HEK293 (cell line): ENCODE measurements around the gene PPFIA2.

ENCODE experiments used
- CTCF ChIA-PET: fragments of 350-600 bp; formaldehyde crosslinking; extraction: SDS; loops from one replicate; lab custom pipeline; 2021; ENCODE audit warnings: antibody characterized with exemption; lab: Yijun Ruan, JAX
- POLR2A ChIA-PET: fragments of 300-600 bp; formaldehyde crosslinking; extraction: SDS; loops from one replicate; lab custom pipeline; 2020; ENCODE audit warnings: antibody characterized with exemption, inconsistent platforms; lab: Yijun Ruan, JAX
- H3K27ac ChIP-seq: fragments of 200-500 bp; sonication (Bioruptor generic); 2 replicates; pipeline ENCODE4 v1.5.1; 2014; ENCODE audit warnings: low read depth, low read length, control low read depth, inconsistent platforms; ENCODE audit errors: extremely low read depth
- H3K36me3 ChIP-seq, 2 experiments: fragments of 200-500 bp in 1 of 2; sonication (Bioruptor generic) in 1 of 2; 1 replicate in 1 of 2; 2 replicates in 1 of 2; pipeline ENCODE4 v1.5.1; 2014 to 2017; ENCODE audit warnings: inconsistent platforms in 2 of 2, low read length in 2 of 2; ENCODE audit not compliant: control insufficient read depth in 2 of 2, insufficient read depth in 1 of 2
- H3K4me1 ChIP-seq: fragments of 200-500 bp; sonication (Bioruptor generic); 2 replicates; pipeline ENCODE4 v1.5.1; 2014; ENCODE audit warnings: mild to moderate bottlenecking, low read length, inconsistent platforms; ENCODE audit not compliant: control insufficient read depth, insufficient read depth
- H3K4me3 ChIP-seq: 2 replicates; pipeline ENCODE4 v1.5.1; 2011; ENCODE audit warnings: low read depth, mild to moderate bottlenecking, control low read depth, low read length, moderate library complexity
- H3K9me3 ChIP-seq: fragments of 200-500 bp; sonication (Bioruptor generic); 2 replicates; pipeline ENCODE4 v1.5.1; 2014; ENCODE audit warnings: low read depth, low read length, inconsistent platforms; ENCODE audit not compliant: control insufficient read depth, insufficient read depth
- EGR2 ChIP-seq: fragments of 450-650 bp; formaldehyde crosslinking; IDR thresholded peaks from 2 replicates; pipeline ENCODE4 v1.5.1; 2016; ENCODE audit warnings: low read depth, missing biosample characterization, missing genetic modification characterization
- HOXC10 ChIP-seq: sonication (generic); formaldehyde crosslinking; IDR thresholded peaks from 2 replicates; pipeline ENCODE4 v1.8.1; 2023; ENCODE audit warnings: mild to moderate bottlenecking, missing genetic modification reagents
- KLF8 ChIP-seq: fragments of 450-650 bp; formaldehyde crosslinking; IDR thresholded peaks from 2 replicates; pipeline ENCODE4 v1.5.1; 2016; ENCODE audit warnings: missing biosample characterization, missing genetic modification characterization
- PATZ1 ChIP-seq: fragments of 450-650 bp; formaldehyde crosslinking; IDR thresholded peaks from 2 replicates; pipeline ENCODE4 v1.5.1; 2016; ENCODE audit warnings: missing biosample characterization, missing genetic modification characterization
- PBX3 ChIP-seq: sonication (generic); formaldehyde crosslinking; IDR thresholded peaks from 2 replicates; pipeline ENCODE4 v1.8.1; 2022; ENCODE audit warnings: mild to moderate bottlenecking, moderate library complexity, missing genetic modification reagents
- TSHZ1 ChIP-seq: fragments of 450-650 bp; formaldehyde crosslinking; IDR thresholded peaks from 2 replicates; pipeline ENCODE4 v1.5.1; 2016; ENCODE audit warnings: missing biosample characterization, missing genetic modification characterization, borderline replicate concordance
- WT1 ChIP-seq: fragments of 450-650 bp; formaldehyde crosslinking; IDR thresholded peaks from 2 replicates; pipeline ENCODE4 v1.5.1; 2016; ENCODE audit warnings: missing biosample characterization, missing genetic modification characterization
- YY2 ChIP-seq: fragments of 450-650 bp; formaldehyde crosslinking; IDR thresholded peaks from 2 replicates; pipeline ENCODE4 v1.5.1; 2016; ENCODE audit warnings: missing biosample characterization, missing genetic modification characterization
- ZBTB1 ChIP-seq: fragments of 450-650 bp; formaldehyde crosslinking; IDR thresholded peaks from 2 replicates; pipeline ENCODE4 v1.5.1; 2016; ENCODE audit warnings: missing biosample characterization, missing genetic modification characterization
- ZNF16 ChIP-seq: fragments of 450-650 bp; formaldehyde crosslinking; IDR thresholded peaks from 2 replicates; pipeline ENCODE4 v1.5.1; 2016; ENCODE audit warnings: low read depth, missing biosample characterization, missing genetic modification characterization
- ZNF174 ChIP-seq: fragments of 450-650 bp; formaldehyde crosslinking; IDR thresholded peaks from 2 replicates; pipeline ENCODE4 v1.5.0; 2017; ENCODE audit warnings: missing biosample characterization, mild to moderate bottlenecking, missing genetic modification characterization
- ZNF184 ChIP-seq: fragments of 450-650 bp; IDR thresholded peaks from 2 replicates; pipeline ENCODE4 v1.5.1; 2018; ENCODE audit warnings: missing biosample characterization, mild to moderate bottlenecking, missing genetic modification characterization
- ZNF19 ChIP-seq: fragments of 450-650 bp; formaldehyde crosslinking; IDR thresholded peaks from 2 replicates; pipeline ENCODE4; 2016; ENCODE audit warnings: missing biosample characterization, missing genetic modification characterization, low read depth
- ZNF223 ChIP-seq: fragments of 450-650 bp; formaldehyde crosslinking; IDR thresholded peaks from 2 replicates; pipeline ENCODE4 v1.5.1; 2016; ENCODE audit warnings: missing biosample characterization, missing genetic modification characterization
- ZNF280D ChIP-seq: fragments of 450-650 bp; formaldehyde crosslinking; IDR thresholded peaks from 2 replicates; pipeline ENCODE4 v1.5.1; 2016; ENCODE audit warnings: missing biosample characterization, missing genetic modification characterization
- ZNF302 ChIP-seq: fragments of 450-650 bp; formaldehyde crosslinking; IDR thresholded peaks from 2 replicates; pipeline ENCODE4 v1.5.1; 2016; ENCODE audit warnings: missing biosample characterization, missing genetic modification characterization, low read depth
- ZNF324 ChIP-seq: fragments of 450-650 bp; formaldehyde crosslinking; IDR thresholded peaks from 2 replicates; pipeline ENCODE4 v1.5.1; 2016; ENCODE audit warnings: missing biosample characterization, missing genetic modification characterization
- ZNF335 ChIP-seq: fragments of 450-650 bp; formaldehyde crosslinking; conservative IDR thresholded peaks from 2 replicates; pipeline ENCODE4 v1.5.1; 2016; ENCODE audit warnings: missing biosample characterization, missing genetic modification characterization
- ZNF416 ChIP-seq: fragments of 450-650 bp; formaldehyde crosslinking; IDR thresholded peaks from 2 replicates; pipeline ENCODE4 v1.5.1; 2016; ENCODE audit warnings: missing biosample characterization, missing genetic modification characterization
- ZNF514 ChIP-seq: fragments of 450-650 bp; formaldehyde crosslinking; IDR thresholded peaks from 2 replicates; pipeline ENCODE4 v1.5.1; 2016; ENCODE audit warnings: missing biosample characterization, missing genetic modification characterization
- ZNF548 ChIP-seq: fragments of 450-650 bp; formaldehyde crosslinking; IDR thresholded peaks from 2 replicates; pipeline ENCODE4 v1.5.1; 2016; ENCODE audit warnings: missing biosample characterization, missing genetic modification characterization
- ZNF629 ChIP-seq: fragments of 450-650 bp; formaldehyde crosslinking; IDR thresholded peaks from 2 replicates; pipeline ENCODE4 v1.5.1; 2017; ENCODE audit warnings: missing biosample characterization, missing genetic modification characterization
- ZNF654 ChIP-seq: fragments of 450-650 bp; formaldehyde crosslinking; IDR thresholded peaks from 2 replicates; pipeline ENCODE4 v1.5.1; 2016; ENCODE audit warnings: low read depth, missing biosample characterization, missing genetic modification characterization
- ZNF701 ChIP-seq: fragments of 450-650 bp; formaldehyde crosslinking; IDR thresholded peaks from 2 replicates; pipeline ENCODE4 v1.5.1; 2016; ENCODE audit warnings: missing biosample characterization, missing genetic modification characterization
- ZXDB ChIP-seq: fragments of 450-650 bp; formaldehyde crosslinking; IDR thresholded peaks from 2 replicates; pipeline ENCODE4 v1.5.1; 2016; ENCODE audit warnings: missing biosample characterization, missing genetic modification characterization

Gene PPFIA2

DNA sequence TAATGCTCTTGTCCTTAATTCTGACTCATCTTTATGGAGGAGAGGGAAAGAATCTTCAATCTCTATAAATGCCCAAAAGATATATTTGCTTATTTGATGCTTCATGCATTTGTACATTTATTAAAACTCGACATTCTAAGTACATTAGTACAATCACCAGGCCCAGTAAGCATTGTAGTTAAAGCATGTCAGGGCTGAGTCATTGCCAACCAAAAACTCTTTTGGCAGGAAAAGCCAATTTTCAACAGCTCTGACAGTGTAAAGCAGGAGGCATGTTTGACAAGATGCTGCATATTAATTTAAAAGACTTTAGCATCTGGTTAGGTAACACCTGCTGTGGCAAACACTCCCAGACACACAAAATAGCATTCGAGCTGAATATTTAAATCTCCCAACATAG lies 290.9 kb downstream of the PPFIA2 start:
- 0 out of 2 replicates have a peak, but pooled peaks cover 3% of the 10 kb centered on the region for H3K4me1 ChIP-seq
- TF ChIP-seq PBX3: no peak
- TF ChIP-seq ZNF416 (tag by site-specific recombination): no peak
- no peak for TF ChIP-seq ZNF548 (tag by site-specific recombination)
- TF ChIP-seq ZNF184: no peak
- TF ChIP-seq, all 188 proteins: peak for 0
- POLR2A ChIA-PET: no interaction called here
- Histone ChIP-seq H3K9me3 (no peaks in the 10 kb centered on the region), H3K36me3 (no peaks in the 10 kb centered on the region), H3K4me3 (no peak overlapping the region), H3K27ac (no peak overlapping the region)
- CTCF ChIA-PET: interaction anchor here (0.7 to 1.5 kb wide), 2 partner anchors 17 to 158 kb away, joined by 3 to 4 read pairs; no protein-coding TSS in a partner anchor

- no peaks in the 10 kb centered on the region for H3K36me3 ChIP-seq
- ChIA-PET CTCF (interaction anchor here (1.0 kb wide), 1 partner anchor 27 kb away, joined by 3 read pairs; no protein-coding TSS in a partner anchor), POLR2A (no interaction called here)
- TF ChIP-seq WT1 (no peak), ZNF223 (tag by site-specific recombination) (no peak), KLF8 (tag by site-specific recombination) (no peak), PATZ1 (tag by site-specific recombination) (no peak), ZNF514 (tag by site-specific recombination) (no peak), ZNF19 (tag by site-specific recombination) (no peak), ZNF335 (no peak), ZNF174 (no peak), ZNF629 (tag by site-specific recombination) (no peak), ZNF16 (tag by site-specific recombination) (no peak), ZNF324 (no peak)
- H3K9me3 ChIP-seq: no peaks in the 10 kb centered on the region
- H3K4me1 ChIP-seq: 0 out of 2 replicates have a peak, but pooled peaks cover 3% of the 10 kb centered on the region
- H3K4me3 ChIP-seq: no peak overlapping the region
- no peak overlapping the region for H3K27ac ChIP-seq
These were observed 293.3 kb downstream of the PPFIA2 start for GRCh38 chr12:81465876-81466275.

- Histone ChIP-seq H3K27ac (no peak overlapping the region), H3K36me3 (no peaks in the 10 kb centered on the region), H3K4me1 (0 out of 2 replicates have a peak, but pooled peaks cover 2% of the 10 kb centered on the region), H3K9me3 (no peaks in the 10 kb centered on the region), H3K4me3 (no peak overlapping the region)
- CTCF ChIA-PET: interaction anchor here (1.0 kb wide), 1 partner anchor 28 kb away, joined by 3 read pairs; no protein-coding TSS in a partner anchor
- POLR2A ChIA-PET: no interaction called here
- TF ChIP-seq EGR2 (tag by site-specific recombination) (no peak), TSHZ1 (tag by site-specific recombination) (no peak), ZNF701 (tag by site-specific recombination) (no peak), ZXDB (no peak), ZNF280D (tag by site-specific recombination) (no peak), ZBTB1 (tag by site-specific recombination) (no peak), ZNF654 (no peak), ZNF302 (tag by site-specific recombination) (no peak), YY2 (tag by site-specific recombination) (no peak), HOXC10 (CRISPR knock-in tag) (no peak)
These were observed 294.0 kb downstream of the PPFIA2 start for GRCh38 chr12:81465191-81465590.
